Natural killer cell treated with Interleukin-12 subunit alpha and Interleukin-12 subunit beta and Interleukin-15 and Interleukin-18, amount 100 ng/mL, for 72 hours (primary cell): ENCODE measurements around the gene MAP3K4. TPM values are rescaled to one million over a fixed set of nuclear protein-coding genes. Genes with fewer than 3 reads are reported as not detected.
"Not testable (repeated sequence)": the region's sequence is repeated elsewhere in the genome, so short reads cannot be mapped to it uniquely, and the experiment has no call there.

Source experiments
- ATAC-seq, 2 donors: fragments of 150-1000 bp; cut with Tn5 transposase in 1 of 2; sonication (Bioruptor Pico), chemical (Tn5 transposase) in 1 of 2; 2 replicates each; pipeline ENCODE4 v1.10.0; 2021
- DNase-seq: peaks from one replicate; pipeline ENCODE4 v3.0.0; 2022; ENCODE audit warnings: low spot score
- H3K27ac Mint-ChIP-seq, 2 donors: 1 replicate in 1 of 2; 2 replicates in 1 of 2; pipeline ENCODE4 v1.8.0; 2022; ENCODE audit warnings: mixed read lengths in 2 of 2, mild to moderate bottlenecking in 1 of 2, moderate library complexity in 1 of 2
- H3K27me3 Mint-ChIP-seq, 2 donors: 1 replicate in 1 of 2; 2 replicates in 1 of 2; pipeline ENCODE4 v1.8.0; 2022; ENCODE audit warnings: mixed read lengths in 2 of 2
- H3K36me3 Mint-ChIP-seq: one replicate; pipeline ENCODE4 v1.8.0; 2022; ENCODE audit warnings: mixed read lengths
- H3K4me1 Mint-ChIP-seq, 2 donors: 1 replicate in 1 of 2; 2 replicates in 1 of 2; pipeline ENCODE4 v1.8.0; 2022; ENCODE audit warnings: low read depth in 2 of 2, mixed read lengths in 2 of 2, mild to moderate bottlenecking in 1 of 2
- H3K4me3 Mint-ChIP-seq: one replicate; pipeline ENCODE4 v1.8.0; 2022; ENCODE audit warnings: mixed read lengths
- H3K9me3 Mint-ChIP-seq: 2 replicates; pipeline ENCODE4 v1.8.0; 2022; ENCODE audit warnings: mixed read lengths
- total RNA-seq, 2 donors: library from RNA; stranded (reverse); gene quantifications; one replicate each; pipeline ENCODE4 v1.2.3, GENCODE V29; 2022

MAP3K4 gene
- total RNA-seq, 2 donors from 2014 or later: 39.4 to 67.6 TPM

DNA sequence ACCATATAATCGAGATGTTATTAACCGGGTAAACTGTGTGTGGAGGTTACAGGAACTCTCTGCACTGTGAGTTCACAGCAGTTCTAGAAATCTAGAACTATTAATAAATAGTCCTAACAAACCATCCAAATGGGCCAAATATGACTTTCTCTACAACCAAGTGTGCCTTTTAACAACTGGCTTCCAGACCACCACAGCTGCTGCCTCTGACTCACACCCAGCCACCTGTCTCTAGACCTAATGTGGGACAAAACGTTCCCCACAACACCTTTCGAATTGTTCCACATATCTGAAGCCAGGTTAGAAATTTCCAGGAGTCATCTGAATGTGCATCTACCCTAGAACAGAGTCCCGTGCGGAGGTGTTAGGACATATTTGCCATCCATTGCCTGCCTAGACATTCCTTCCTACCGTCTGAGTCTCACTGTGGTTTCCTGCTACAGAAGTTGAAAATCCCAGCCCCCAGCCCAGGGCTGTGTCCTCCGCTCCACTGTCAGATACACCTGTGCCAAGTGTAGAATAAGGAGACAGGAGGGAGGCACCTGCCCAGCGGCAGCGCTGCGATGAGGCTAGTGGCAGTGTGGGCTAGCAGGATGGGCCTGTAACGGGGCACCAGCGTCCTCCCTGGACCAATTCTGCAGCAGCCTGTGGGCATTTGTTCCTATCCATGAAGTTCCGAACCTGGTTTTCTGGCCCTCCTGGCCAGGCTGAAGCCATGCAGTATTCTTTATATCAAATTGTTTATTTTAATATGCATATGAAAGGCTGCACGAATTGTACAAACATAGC, 28.5 kb upstream of the MAP3K4 start:
- no peak overlapping the region for H3K4me3 Mint-ChIP-seq
- no peaks in the 10 kb centered on the region for H3K9me3 Mint-ChIP-seq
- ATAC-seq (peak in 1 of 2 donors; percentile 48), DNase-seq (no peak)
- H3K27ac Mint-ChIP-seq: no peak overlapping the region
- H3K4me1 Mint-ChIP-seq: no peaks in the 10 kb centered on the region
- no peaks in the 10 kb centered on the region for H3K36me3 Mint-ChIP-seq
- H3K27me3 Mint-ChIP-seq: peaks cover 16 to 36% of the 10 kb centered on the region in 2 donors

GRCh38 chr6:160963651-160964050, 27.9 kb upstream of the MAP3K4 start:
- Mint-ChIP-seq H3K27me3 (peaks cover 16 to 36% of the 10 kb centered on the region in 2 donors), H3K36me3 (no peaks in the 10 kb centered on the region), H3K9me3 (no peaks in the 10 kb centered on the region), H3K4me3 (no peak overlapping the region), H3K4me1 (no peaks in the 10 kb centered on the region), H3K27ac (no peak overlapping the region)
- ATAC-seq (no peak), DNase-seq (no peak)

- no peak overlapping the region for H3K4me3 Mint-ChIP-seq
- DNase-seq: no peak
- no peak overlapping the region for H3K27ac Mint-ChIP-seq
- no peaks in the 10 kb centered on the region for H3K9me3 Mint-ChIP-seq
- no peak for ATAC-seq
- H3K27me3 Mint-ChIP-seq: peaks cover 20 to 37% of the 10 kb centered on the region in 2 donors
- no peaks in the 10 kb centered on the region for H3K4me1 Mint-ChIP-seq
- no peaks in the 10 kb centered on the region for H3K36me3 Mint-ChIP-seq
Measured at GRCh38 chr6:160965893-160966292, 25.7 kb upstream of the MAP3K4 start.

- no peaks in the 10 kb centered on the region for H3K4me1 Mint-ChIP-seq
- no peaks in the 10 kb centered on the region for H3K9me3 Mint-ChIP-seq
- peaks cover 18 to 34% of the 10 kb centered on the region in 2 donors for H3K27me3 Mint-ChIP-seq
- no peaks in the 10 kb centered on the region for H3K36me3 Mint-ChIP-seq
- no peak overlapping the region for H3K4me3 Mint-ChIP-seq
- no peak overlapping the region for H3K27ac Mint-ChIP-seq
- no peak for ATAC-seq
- no peak for DNase-seq
Measured at GRCh38 chr6:160966493-160967229, 24.9 kb upstream of the MAP3K4 start.

DNA sequence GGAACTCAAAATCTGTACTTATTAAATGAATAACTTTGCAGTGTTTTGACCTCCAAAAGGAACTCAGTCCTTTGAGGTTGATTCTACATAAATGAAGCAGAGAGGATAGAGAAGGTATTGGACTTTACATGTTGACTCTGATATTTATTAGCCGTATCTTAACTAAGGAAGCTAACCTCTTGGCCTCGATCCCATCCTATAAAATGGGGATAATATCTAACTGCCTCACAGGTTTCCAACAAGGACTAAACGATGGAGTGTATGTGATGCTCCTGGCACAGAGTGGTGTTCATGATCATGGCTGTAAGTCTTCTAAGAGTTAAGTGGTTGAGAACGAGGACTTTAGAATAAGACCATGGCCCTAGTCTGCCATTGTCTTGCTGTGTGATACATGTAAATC, 24.2 kb upstream of the MAP3K4 start:
- Mint-ChIP-seq H3K36me3 (no peaks in the 10 kb centered on the region), H3K4me1 (no peaks in the 10 kb centered on the region), H3K9me3 (no peaks in the 10 kb centered on the region), H3K27ac (no peak overlapping the region), H3K4me3 (no peak overlapping the region), H3K27me3 (peaks cover 15 to 27% of the 10 kb centered on the region in 2 donors)
- no peak for ATAC-seq
- DNase-seq: no peak

GRCh38 chr6:160967833-160968232, 23.7 kb upstream of the MAP3K4 start:
- ATAC-seq: no peak
- Mint-ChIP-seq H3K4me3 (no peak overlapping the region), H3K36me3 (no peaks in the 10 kb centered on the region), H3K9me3 (no peaks in the 10 kb centered on the region), H3K27ac (no peak overlapping the region), H3K27me3 (peaks cover 15 to 25% of the 10 kb centered on the region in 2 donors), H3K4me1 (no peaks in the 10 kb centered on the region)
- no peak for DNase-seq

GRCh38 chr6:160971171-160971570, 20.4 kb upstream of the MAP3K4 start:
- DNase-seq (no peak), ATAC-seq (no peak)
- Mint-ChIP-seq H3K4me3 (no peak overlapping the region), H3K36me3 (no peaks in the 10 kb centered on the region), H3K27ac (no peak overlapping the region), H3K9me3 (no peaks in the 10 kb centered on the region), H3K4me1 (no peaks in the 10 kb centered on the region), H3K27me3 (peaks cover 8 to 35% of the 10 kb centered on the region in 2 donors)

GRCh38 chr6:160972111-160972510, 19.5 kb upstream of the MAP3K4 start:
- no peaks in the 10 kb centered on the region for H3K4me1 Mint-ChIP-seq
- H3K4me3 Mint-ChIP-seq: no peak overlapping the region
- H3K36me3 Mint-ChIP-seq: no peaks in the 10 kb centered on the region
- no peak overlapping the region for H3K27ac Mint-ChIP-seq
- DNase-seq (no peak), ATAC-seq (no peak)
- H3K9me3 Mint-ChIP-seq: no peaks in the 10 kb centered on the region
- H3K27me3 Mint-ChIP-seq: peaks cover 8 to 28% of the 10 kb centered on the region in 2 donors

GRCh38 chr6:160972594-160972993, 19.0 kb upstream of the MAP3K4 start:
- H3K36me3 Mint-ChIP-seq, DNase-seq, H3K27ac Mint-ChIP-seq, H3K4me1 Mint-ChIP-seq, ATAC-seq, H3K4me3 Mint-ChIP-seq, H3K9me3 Mint-ChIP-seq: not testable (repeated sequence)
- peaks cover 8 to 28% of the 10 kb centered on the region in 2 donors for H3K27me3 Mint-ChIP-seq

GRCh38 chr6:160973311-160974250, 18.0 kb upstream of the MAP3K4 start:
- H3K36me3 Mint-ChIP-seq: no peaks in the 10 kb centered on the region
- H3K27ac Mint-ChIP-seq: no peak overlapping the region
- H3K4me1 Mint-ChIP-seq: no peaks in the 10 kb centered on the region
- H3K4me3 Mint-ChIP-seq: no peak overlapping the region
- no peak for DNase-seq
- H3K27me3 Mint-ChIP-seq: peaks cover 10 to 34% of the 10 kb centered on the region in 2 donors
- no peak for ATAC-seq
- no peaks in the 10 kb centered on the region for H3K9me3 Mint-ChIP-seq

- DNase-seq (no peak), ATAC-seq (no peak)
- H3K27ac Mint-ChIP-seq: no peak overlapping the region
- H3K4me3 Mint-ChIP-seq: no peak overlapping the region
- H3K36me3 Mint-ChIP-seq: no peaks in the 10 kb centered on the region
- no peaks in the 10 kb centered on the region for H3K9me3 Mint-ChIP-seq
- H3K27me3 Mint-ChIP-seq: peaks cover 11 to 37% of the 10 kb centered on the region in 2 donors
- no peaks in the 10 kb centered on the region for H3K4me1 Mint-ChIP-seq
Measured at GRCh38 chr6:160974304-160974771, 17.2 kb upstream of the MAP3K4 start.

DNA sequence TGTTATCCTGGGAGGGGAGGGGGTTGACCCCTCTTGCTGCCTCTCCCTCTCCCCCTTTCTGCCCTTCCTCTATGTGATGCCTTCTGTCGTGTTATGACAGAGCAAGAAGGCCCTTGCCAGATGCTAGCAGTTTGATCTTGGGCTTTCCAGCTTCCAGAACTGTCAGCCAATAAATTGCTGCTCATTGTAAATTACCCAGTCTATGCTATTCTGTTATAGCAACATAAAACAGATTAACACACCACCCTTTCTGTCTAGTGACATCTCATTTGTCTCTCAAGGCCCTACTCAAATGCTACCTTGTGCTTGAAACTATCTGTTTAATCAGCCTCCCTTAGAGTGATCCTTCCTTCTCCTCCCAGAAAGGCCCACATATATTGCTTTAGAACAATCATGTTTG, 16.4 kb upstream of the MAP3K4 start:
- H3K27ac Mint-ChIP-seq: no peak overlapping the region
- no peaks in the 10 kb centered on the region for H3K36me3 Mint-ChIP-seq
- no peaks in the 10 kb centered on the region for H3K4me1 Mint-ChIP-seq
- peaks cover 8 to 32% of the 10 kb centered on the region in 2 donors for H3K27me3 Mint-ChIP-seq
- ATAC-seq (no peak), DNase-seq (no peak)
- no peak overlapping the region for H3K4me3 Mint-ChIP-seq
- no peaks in the 10 kb centered on the region for H3K9me3 Mint-ChIP-seq

- not testable (repeated sequence) for H3K9me3 Mint-ChIP-seq, H3K36me3 Mint-ChIP-seq, H3K4me3 Mint-ChIP-seq, ATAC-seq, DNase-seq, H3K4me1 Mint-ChIP-seq, H3K27ac Mint-ChIP-seq
- H3K27me3 Mint-ChIP-seq: peaks cover 5 to 30% of the 10 kb centered on the region in 2 donors
Measured at GRCh38 chr6:160975961-160976360, 15.6 kb upstream of the MAP3K4 start.
